HG03175 (cell line): ENCODE measurements around the gene CTBP1.
A peak's percentile ranks its signal among the peaks of the same experiment; 100 is the strongest.
"Not testable (repeated sequence)": the region's sequence is repeated elsewhere in the genome, so short reads cannot be mapped to it uniquely, and the experiment has no call there.

Experiments used
- ATAC-seq: cut with Tn5 transposase; IDR thresholded peaks from one replicate; pipeline ENCODE4 v1.9.1; 2021; ENCODE audit warnings: mild to moderate bottlenecking, moderate library complexity; ENCODE audit not compliant: unreplicated experiment

CTBP1 gene

GRCh38 chr4:1248245-1249147 is at the start of gene CTBP1:
Gene CTBP1 (minus strand): TSS chr4:1249130. CDS start chr4:1241331, 7,799 bp downstream.
- ATAC-seq: peak; percentile 49

GRCh38 chr4:1298461-1298860 is 49.5 kb upstream of the CTBP1 start:
- ATAC-seq: no peak

- ATAC-seq: no peak
These were observed 48.8 kb upstream of the CTBP1 start for GRCh38 chr4:1297456-1298325.

- ATAC-seq: no peak
These were observed 48.1 kb upstream of the CTBP1 start for GRCh38 chr4:1297023-1297395.

GRCh38 chr4:1296324-1297022 is 47.5 kb upstream of the CTBP1 start:
- no peak for ATAC-seq

- no peak for ATAC-seq
These were observed 46.6 kb upstream of the CTBP1 start for GRCh38 chr4:1295405-1296055.

GRCh38 chr4:1294891-1295290 is 46.0 kb upstream of the CTBP1 start:
- no peak for ATAC-seq

- ATAC-seq: no peak
These were observed 45.5 kb upstream of the CTBP1 start for GRCh38 chr4:1294424-1294823.

GRCh38 chr4:1293991-1294390 is 45.1 kb upstream of the CTBP1 start:
- no peak for ATAC-seq

GRCh38 chr4:1293531-1293941 is 44.6 kb upstream of the CTBP1 start:
- no peak for ATAC-seq

GRCh38 chr4:1292703-1293011 is 43.7 kb upstream of the CTBP1 start:
- not testable (repeated sequence) for ATAC-seq

- ATAC-seq: no peak
These were observed 43.2 kb upstream of the CTBP1 start for GRCh38 chr4:1291996-1292702.

- ATAC-seq: no peak
These were observed 42.2 kb upstream of the CTBP1 start for GRCh38 chr4:1291091-1291490.

GRCh38 chr4:1290165-1290977 is 41.4 kb upstream of the CTBP1 start:
- no peak for ATAC-seq

GRCh38 chr4:1289207-1290164 is 40.6 kb upstream of the CTBP1 start, which contains the start of gene MAEA:
Gene MAEA (plus strand): TSS chr4:1289891. CDS start chr4:1289914, 23 bp downstream.
- peak; percentile 95 for ATAC-seq

- ATAC-seq: no peak
These were observed 39.9 kb upstream of the CTBP1 start for GRCh38 chr4:1288786-1289185.

- no peak for ATAC-seq
These were observed 37.0 kb upstream of the CTBP1 start for GRCh38 chr4:1285790-1286553.
